Measurements from ENCODE around the gene POLR2F.
A peak's percentile ranks its signal among the peaks of the same experiment; 100 is the strongest.

Gene POLR2F

DNA sequence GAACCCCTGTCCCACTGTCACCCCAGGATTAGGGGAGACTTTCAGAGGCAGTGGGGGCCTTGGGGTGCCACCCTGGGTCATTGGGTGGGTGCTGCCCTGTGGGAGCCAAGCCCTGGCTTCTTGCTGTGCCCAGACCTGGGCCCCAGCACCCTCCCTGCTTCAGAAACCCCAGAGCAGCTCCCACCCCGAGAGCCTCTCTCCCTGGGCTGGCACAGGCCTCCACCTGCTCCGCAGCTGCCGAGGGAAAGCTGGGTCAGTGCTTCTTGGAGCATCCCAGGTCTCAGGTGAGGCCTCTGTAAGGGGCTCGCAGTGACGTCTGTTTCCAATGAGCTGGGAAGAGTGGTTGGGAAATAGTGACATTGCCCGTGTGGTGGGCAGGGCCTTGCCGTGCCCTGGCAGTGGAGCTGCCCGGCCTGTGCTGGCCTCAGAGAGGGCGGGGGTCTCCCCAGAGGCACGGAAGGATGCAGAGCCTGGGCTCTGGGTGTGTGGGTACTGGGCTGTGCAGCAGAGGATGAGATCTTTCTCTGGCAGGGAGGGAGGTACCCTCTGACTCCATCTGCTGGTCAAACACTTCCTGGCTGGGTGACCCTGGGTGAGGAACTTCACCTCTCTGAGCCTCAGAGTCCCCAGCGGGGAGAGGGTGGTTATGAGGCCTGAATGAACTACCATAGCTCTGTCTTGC lies 23.1 kb upstream of the POLR2F start:
- TF ChIP-seq, protein P1, sequence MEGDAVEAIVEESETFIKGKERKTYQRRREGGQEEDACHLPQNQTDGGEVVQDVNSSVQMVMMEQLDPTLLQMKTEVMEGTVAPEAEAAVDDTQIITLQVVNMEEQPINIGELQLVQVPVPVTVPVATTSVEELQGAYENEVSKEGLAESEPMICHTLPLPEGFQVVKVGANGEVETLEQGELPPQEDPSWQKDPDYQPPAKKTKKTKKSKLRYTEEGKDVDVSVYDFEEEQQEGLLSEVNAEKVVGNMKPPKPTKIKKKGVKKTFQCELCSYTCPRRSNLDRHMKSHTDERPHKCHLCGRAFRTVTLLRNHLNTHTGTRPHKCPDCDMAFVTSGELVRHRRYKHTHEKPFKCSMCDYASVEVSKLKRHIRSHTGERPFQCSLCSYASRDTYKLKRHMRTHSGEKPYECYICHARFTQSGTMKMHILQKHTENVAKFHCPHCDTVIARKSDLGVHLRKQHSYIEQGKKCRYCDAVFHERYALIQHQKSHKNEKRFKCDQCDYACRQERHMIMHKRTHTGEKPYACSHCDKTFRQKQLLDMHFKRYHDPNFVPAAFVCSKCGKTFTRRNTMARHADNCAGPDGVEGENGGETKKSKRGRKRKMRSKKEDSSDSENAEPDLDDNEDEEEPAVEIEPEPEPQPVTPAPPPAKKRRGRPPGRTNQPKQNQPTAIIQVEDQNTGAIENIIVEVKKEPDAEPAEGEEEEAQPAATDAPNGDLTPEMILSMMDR (IDR thresholded peaks at IDR 0.05; ENCODE audit: control insufficient read depth, insufficient read depth, low read depth, low read length, missing control alignments): peak; percentile 59
- no peak overlapping the region for H3K4me3 ChIP-seq (ENCODE audit: control insufficient read depth, low read depth, low read length)
- no peak for DNase-seq (ENCODE audit: low read depth)

DNA sequence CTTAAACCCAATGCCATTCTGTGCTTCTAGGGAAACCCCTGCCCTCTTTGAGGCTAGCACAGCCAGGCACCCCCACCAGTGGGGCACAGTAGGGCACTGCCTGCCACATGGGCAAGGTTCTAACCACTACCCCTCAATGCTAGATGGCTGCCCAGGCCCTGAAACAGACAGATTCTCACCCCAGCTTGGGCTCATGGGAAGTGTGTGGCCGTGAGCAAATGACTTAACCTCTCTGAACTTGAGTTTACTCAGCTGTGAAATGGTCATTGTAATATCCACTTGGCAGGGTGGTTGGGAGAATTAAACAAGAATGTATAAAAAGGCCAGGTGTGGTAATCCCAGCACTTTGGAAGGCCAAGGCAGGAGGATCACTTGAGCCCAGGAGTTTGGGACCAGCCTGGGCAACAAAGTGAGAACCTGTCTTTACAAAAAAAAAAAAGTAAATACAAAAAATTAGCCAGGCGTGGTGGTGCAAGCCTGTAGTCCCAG lies 22.5 kb upstream of the POLR2F start:
- TF ChIP-seq, protein P1 (IDR thresholded peaks at IDR 0.05; ENCODE audit: control insufficient read depth, insufficient read depth, low read depth, low read length, missing control alignments): no peak
- no peak overlapping the region for H3K4me3 ChIP-seq (ENCODE audit: control insufficient read depth, low read depth, low read length)
- no peak for DNase-seq (ENCODE audit: low read depth)

DNA sequence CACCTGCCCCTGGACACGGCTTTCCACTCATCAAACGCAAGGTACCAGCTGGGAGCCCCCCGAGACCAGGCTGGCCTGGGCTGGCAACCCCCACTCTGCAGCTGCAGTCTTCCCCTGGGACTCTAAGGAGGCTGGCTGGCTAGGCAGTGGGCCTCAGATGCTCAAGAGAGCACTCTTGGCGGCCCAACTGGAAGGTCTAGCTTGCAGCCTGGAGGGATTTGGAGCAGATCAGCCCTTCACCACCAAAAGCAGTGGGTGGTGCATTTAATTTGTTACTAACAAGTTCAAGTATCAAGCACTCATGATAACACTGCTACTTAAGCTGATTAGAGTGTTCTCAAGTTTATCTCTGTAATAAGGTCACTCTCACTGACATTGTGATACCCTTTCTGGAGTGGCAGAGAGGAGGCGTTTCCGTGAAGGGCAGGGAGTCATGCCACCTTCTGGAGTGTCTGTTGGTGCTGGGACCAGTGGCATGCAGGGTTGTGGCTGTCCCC lies 21.6 kb upstream of the POLR2F start:
- TF ChIP-seq, protein P1 (IDR thresholded peaks at IDR 0.05; ENCODE audit: control insufficient read depth, insufficient read depth, low read depth, low read length, missing control alignments): no peak
- no peak for DNase-seq (ENCODE audit: low read depth)
- no peak overlapping the region for H3K4me3 ChIP-seq (ENCODE audit: control insufficient read depth, low read depth, low read length)

DNA sequence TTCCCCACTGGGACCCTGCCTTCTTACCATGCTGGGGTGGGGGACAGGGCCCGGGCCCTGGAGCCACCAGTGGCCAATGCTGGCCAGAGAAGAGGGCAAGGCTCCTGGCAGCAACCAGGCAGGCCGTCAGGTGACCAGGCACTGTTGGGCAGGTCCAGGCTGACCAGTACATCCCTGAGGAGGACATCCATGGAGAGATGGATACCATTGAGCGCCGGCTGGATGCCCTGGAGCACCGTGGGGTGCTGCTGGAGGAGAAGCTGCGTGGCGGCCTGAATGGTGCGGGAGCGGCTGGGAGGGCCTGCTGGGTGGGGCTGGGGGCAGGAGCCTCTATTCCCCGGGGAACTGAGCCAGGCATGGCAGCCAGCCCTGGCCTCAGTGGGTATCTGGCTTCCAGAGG lies 21.1 kb upstream of the POLR2F start:
- DNase-seq (ENCODE audit: low read depth): no peak
- TF ChIP-seq, protein P1 (IDR thresholded peaks at IDR 0.05; ENCODE audit: control insufficient read depth, insufficient read depth, low read depth, low read length, missing control alignments): no peak
- no peak overlapping the region for H3K4me3 ChIP-seq (ENCODE audit: control insufficient read depth, low read depth, low read length)

DNA sequence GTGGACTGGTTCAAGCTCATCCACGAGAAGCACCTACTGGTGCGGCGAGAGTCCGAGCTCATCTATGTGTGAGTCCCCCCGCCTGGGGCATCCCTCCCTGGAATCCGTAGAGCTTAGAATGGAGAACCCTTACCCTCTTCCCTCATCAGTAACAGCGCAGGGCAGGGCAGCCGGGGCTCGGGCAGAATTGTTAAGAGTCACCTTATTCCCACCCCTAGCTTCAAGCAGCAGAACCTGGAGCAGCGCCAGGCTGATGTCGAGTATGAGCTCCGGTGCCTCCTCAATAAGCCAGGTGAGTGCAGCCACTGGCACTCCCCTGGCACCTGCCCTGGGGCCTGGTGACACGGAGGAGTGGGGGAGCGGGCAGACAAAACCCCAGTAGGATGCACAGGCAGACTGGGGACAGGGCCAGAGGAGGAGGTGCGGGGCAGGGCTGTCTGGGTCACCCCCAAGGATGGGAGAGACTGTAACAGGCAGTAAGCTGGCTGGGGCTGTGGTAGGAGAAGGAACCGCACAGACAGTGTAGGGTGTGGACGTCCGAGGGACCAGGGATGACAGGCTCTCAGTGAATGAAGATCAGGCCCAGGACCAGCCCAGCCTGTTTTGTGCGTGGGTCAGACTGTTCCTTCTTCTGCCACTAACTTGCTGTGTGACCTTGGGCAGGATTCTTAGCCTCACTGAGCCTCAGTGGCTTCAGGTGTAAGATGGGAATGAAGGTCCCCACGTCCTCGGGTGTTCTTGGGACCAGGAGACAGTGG lies 20.5 kb upstream of the POLR2F start:
- DNase-seq (ENCODE audit: low read depth): no peak
- H3K4me3 ChIP-seq (ENCODE audit: control insufficient read depth, low read depth, low read length): no peak overlapping the region
- TF ChIP-seq, protein P1 (IDR thresholded peaks at IDR 0.05; ENCODE audit: control insufficient read depth, insufficient read depth, low read depth, low read length, missing control alignments): no peak

DNA sequence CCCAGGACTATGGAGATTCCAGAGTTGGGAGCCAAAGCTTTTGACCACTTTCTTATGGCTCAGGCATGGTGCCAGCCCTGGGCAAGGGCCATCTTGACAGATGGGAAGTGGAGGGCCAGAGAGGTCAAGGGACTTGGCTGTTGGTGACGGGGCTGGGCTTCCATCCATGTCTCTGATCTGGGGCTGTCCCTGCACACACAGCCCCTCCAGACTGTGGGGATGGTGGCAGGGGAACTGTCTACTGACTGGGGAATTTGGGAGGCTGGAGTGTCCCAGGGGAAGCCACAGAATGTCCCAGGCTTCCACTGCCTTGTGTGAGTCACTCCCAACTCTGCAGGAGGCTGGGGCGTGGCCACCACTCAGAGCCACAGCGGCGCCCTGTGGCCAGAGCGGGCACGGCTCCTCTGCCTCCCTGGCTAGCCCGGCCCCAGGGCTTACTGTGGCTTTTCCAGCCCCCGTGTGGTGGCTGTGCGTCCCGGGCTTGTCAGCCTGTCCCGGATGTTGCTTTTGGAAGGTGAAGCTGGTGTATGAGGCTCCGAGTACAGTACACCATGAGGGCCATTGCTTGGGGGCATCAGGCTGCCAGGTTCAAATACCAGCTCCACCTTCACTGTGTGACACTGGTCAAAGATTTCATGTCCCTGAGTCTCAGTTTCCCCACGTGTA lies 19.7 kb upstream of the POLR2F start:
- H3K4me3 ChIP-seq (ENCODE audit: control insufficient read depth, low read depth, low read length): no peak overlapping the region
- TF ChIP-seq, protein P1 (IDR thresholded peaks at IDR 0.05; ENCODE audit: control insufficient read depth, insufficient read depth, low read depth, low read length, missing control alignments): peak; percentile 97
- DNase-seq (ENCODE audit: low read depth): peak; percentile 52

Data from AG09309 (cell line).